SK-N-SH (cell line): ENCODE data around the gene RHOU. TPM values are rescaled to one million over a fixed set of nuclear protein-coding genes. Genes with fewer than 3 reads are reported as not detected.

Experiments
- CTCF ChIA-PET: fragments of 300-600, 350-600 bp; formaldehyde crosslinking; extraction: SDS; loops from one replicate; lab custom pipeline; 2021; lab: Yijun Ruan, JAX
- POLR2A ChIA-PET: fragments of 350-600 bp; sonication (Branson Sonifier 250); formaldehyde crosslinking; extraction: SDS; loops from one replicate; lab custom pipeline; 2020; ENCODE audit warnings: antibody characterized with exemption, inconsistent platforms; lab: Yijun Ruan, JAX
- DNase-seq: peaks from one replicate; pipeline ENCODE4 v3.0.0; 2012
- H2AFZ ChIP-seq: fragments of 200-600 bp; sonication (generic); 2 replicates; pipeline ENCODE4 v1.8.1; 2016; ENCODE audit warnings: antibody characterized with exemption, mild to moderate bottlenecking, low read depth
- H3F3A ChIP-seq: fragments of 200-600 bp; sonication (generic); replicated peaks from 2 replicates; pipeline ENCODE3; 2016; ENCODE audit warnings: antibody characterized with exemption, mild to moderate bottlenecking; ENCODE audit not compliant: insufficient read depth
- H3K27ac ChIP-seq, 2 experiments: fragments of 200-500 bp in 1 of 2; fragments of 200-600 bp in 1 of 2; sonication (Bioruptor generic) in 1 of 2; sonication (generic), shearing (Covaris generic) in 1 of 2; 2 replicates each; pipeline versions ENCODE4 v1.5.1 to v1.6.1; 2014 to 2016; ENCODE audit warnings: low read depth in 2 of 2, inconsistent platforms in 1 of 2, low read length in 1 of 2, mild to moderate bottlenecking in 1 of 2, mixed read lengths in 1 of 2
- H3K27me3 ChIP-seq: fragments of 200-600 bp; sonication (generic), shearing (Covaris generic); 2 replicates; pipeline ENCODE4 v1.6.1; 2016; ENCODE audit warnings: mixed run types; ENCODE audit not compliant: insufficient read depth
- H3K36me3 ChIP-seq, 2 experiments: fragments of 200-500 bp in 1 of 2; fragments of 200-600 bp in 1 of 2; sonication (Bioruptor generic) in 1 of 2; sonication (generic) in 1 of 2; replicated peaks in 1 of 2; 2 replicates each; pipeline versions ENCODE3 to v1.5.1; 2014 to 2016; ENCODE audit warnings: low read length in 1 of 2, mild to moderate bottlenecking in 1 of 2; ENCODE audit not compliant: insufficient read depth in 2 of 2, control insufficient read depth in 1 of 2
- H3K4me1 ChIP-seq, 2 experiments: fragments of 200-500 bp in 1 of 2; fragments of 200-600 bp in 1 of 2; sonication (Bioruptor generic) in 1 of 2; sonication (generic), shearing (Covaris generic) in 1 of 2; 2 replicates each; pipeline versions ENCODE4 v1.5.1 to v1.6.1; 2014 to 2016; ENCODE audit warnings: low read depth in 1 of 2, low read length in 1 of 2, mixed run types in 1 of 2; ENCODE audit not compliant: insufficient read depth in 2 of 2, control insufficient read depth in 1 of 2
- H3K4me2 ChIP-seq: fragments of 200-600 bp; sonication (generic), shearing (Covaris generic); 2 replicates; pipeline ENCODE4 v1.6.1; 2017; ENCODE audit warnings: mixed run types
- H3K4me3 ChIP-seq, 2 experiments: fragments of 200-500 bp in 1 of 2; fragments of 200-600 bp in 1 of 2; sonication (Bioruptor generic) in 1 of 2; sonication (generic), shearing (Covaris generic) in 1 of 2; 2 replicates each; pipeline versions ENCODE4 v1.5.1 to v1.8.1; 2014 to 2016; ENCODE audit warnings: low read depth in 2 of 2, inconsistent platforms in 1 of 2, low read length in 1 of 2, mild to moderate bottlenecking in 1 of 2, mixed read lengths in 1 of 2, moderate library complexity in 1 of 2
- H3K79me2 ChIP-seq: fragments of 200-600 bp; sonication (generic); 2 replicates; pipeline ENCODE4 v1.8.1; 2017; ENCODE audit warnings: mild to moderate bottlenecking; ENCODE audit not compliant: insufficient read depth
- H3K9ac ChIP-seq: fragments of 200-600 bp; sonication (generic); 2 replicates; pipeline ENCODE4 v1.6.1; 2017; ENCODE audit warnings: mixed run types
- H3K9me2 ChIP-seq: fragments of 200-600 bp; sonication (generic); 2 replicates; pipeline ENCODE4 v1.6.1; 2017; ENCODE audit warnings: mixed run types
- H3K9me3 ChIP-seq: fragments of 200-600 bp; sonication (generic); 2 replicates; pipeline ENCODE4 v1.6.1; 2017; ENCODE audit warnings: mixed run types, mild to moderate bottlenecking, moderate library complexity
- H4K20me1 ChIP-seq: fragments of 200-600 bp; sonication (generic); 2 replicates; pipeline ENCODE4 v1.6.1; 2017; ENCODE audit warnings: mild to moderate bottlenecking, mixed run types; ENCODE audit not compliant: insufficient read depth
- CHD2 ChIP-seq: fragments of 150-350 bp; IDR thresholded peaks from 2 replicates; pipeline ENCODE4 v1.6.1; 2018; ENCODE audit warnings: low read length; ENCODE audit not compliant: partially characterized antibody
- EP300 ChIP-seq, 2 experiments: IDR thresholded peaks; 2 replicates each; pipeline versions ENCODE4 v1.4.0 to v1.6.1; 2012; ENCODE audit warnings: borderline replicate concordance in 1 of 2, low read depth in 1 of 2, low read length in 1 of 2
- FOSL2 ChIP-seq: IDR thresholded peaks from 2 replicates; pipeline ENCODE4 v1.4.0; 2012; ENCODE audit warnings: low read depth, mild to moderate bottlenecking, moderate library complexity, borderline replicate concordance
- GABPA ChIP-seq: IDR thresholded peaks from 2 replicates; pipeline ENCODE4 v1.4.0; 2012; ENCODE audit warnings: low read depth, mild to moderate bottlenecking
- GATA2 ChIP-seq: sonication (generic); formaldehyde crosslinking; IDR thresholded peaks from 2 replicates; pipeline ENCODE4 v1.5.0; 2020; ENCODE audit warnings: mild to moderate bottlenecking, missing genetic modification reagents
- POLR2AphosphoS5 ChIP-seq: IDR thresholded peaks from 2 replicates; pipeline ENCODE4 v1.6.1; 2012; ENCODE audit warnings: low read depth, low read length
- RFX5 ChIP-seq: IDR thresholded peaks from 2 replicates; pipeline ENCODE4 v1.6.1; 2012; ENCODE audit warnings: mild to moderate bottlenecking, improper control_type of control experiment, low read length
- WGBS: methylation state at CpG from one replicate; pipeline ENCODE4 v1.1.6; 2017; ENCODE audit warnings: low lambda C conversion rate; 5-methylcytosine and 5-hydroxymethylcytosine counted together
- polyA plus RNA-seq, 3 experiments: library from polyadenylated mRNA; depleted of rRNA; stranded (reverse); fragments of >200 nt; gene quantifications; 2 replicates each; pipeline ENCODE4 v1.2.3, GENCODE V29; 2012
- TF ChIP-seq, protein P1 (sequence below): fragments of 200-600 bp; sonication (generic); IDR thresholded peaks from 2 replicates; pipeline ENCODE4 v1.6.1; 2017; ENCODE audit warnings: antibody characterized with exemption, mild to moderate bottlenecking, moderate library complexity
- TF ChIP-seq, protein P2 (sequence below): IDR thresholded peaks from 2 replicates; pipeline ENCODE4 v1.4.0; 2012; ENCODE audit warnings: low read depth, borderline replicate concordance
- TF ChIP-seq, protein P3 (sequence below): IDR thresholded peaks from 2 replicates; pipeline ENCODE4 v1.4.0; 2012; ENCODE audit warnings: low read depth, borderline replicate concordance
- TF ChIP-seq, protein P4 (sequence below): IDR thresholded peaks from 2 replicates; pipeline ENCODE4 v1.4.0; 2012; ENCODE audit warnings: low read depth

Gene RHOU
- polyA plus RNA-seq, 1 of the 3 experiments (the other 2 are of a cell fraction) = 0.36 TPM

DNA sequence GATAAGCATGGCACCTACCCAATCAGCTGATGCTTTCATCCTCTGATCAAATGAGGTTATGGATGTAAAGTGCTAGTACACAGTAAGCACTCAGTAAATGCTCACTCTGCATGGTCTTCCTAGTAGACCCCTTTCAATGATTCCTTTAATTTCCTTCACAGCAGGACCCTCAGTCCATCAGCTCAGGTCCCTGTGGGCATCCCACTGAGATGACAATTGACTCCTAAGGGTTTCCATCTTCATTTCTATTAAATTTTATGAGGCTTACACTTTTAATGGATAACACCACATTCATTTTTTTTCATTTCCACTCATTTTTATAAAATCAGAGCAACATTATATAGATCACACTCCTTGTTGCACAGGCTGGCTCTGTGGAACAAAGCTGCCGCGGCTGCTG, 12.8 kb downstream of the RHOU start (continued):
- TF ChIP-seq, protein P1, sequence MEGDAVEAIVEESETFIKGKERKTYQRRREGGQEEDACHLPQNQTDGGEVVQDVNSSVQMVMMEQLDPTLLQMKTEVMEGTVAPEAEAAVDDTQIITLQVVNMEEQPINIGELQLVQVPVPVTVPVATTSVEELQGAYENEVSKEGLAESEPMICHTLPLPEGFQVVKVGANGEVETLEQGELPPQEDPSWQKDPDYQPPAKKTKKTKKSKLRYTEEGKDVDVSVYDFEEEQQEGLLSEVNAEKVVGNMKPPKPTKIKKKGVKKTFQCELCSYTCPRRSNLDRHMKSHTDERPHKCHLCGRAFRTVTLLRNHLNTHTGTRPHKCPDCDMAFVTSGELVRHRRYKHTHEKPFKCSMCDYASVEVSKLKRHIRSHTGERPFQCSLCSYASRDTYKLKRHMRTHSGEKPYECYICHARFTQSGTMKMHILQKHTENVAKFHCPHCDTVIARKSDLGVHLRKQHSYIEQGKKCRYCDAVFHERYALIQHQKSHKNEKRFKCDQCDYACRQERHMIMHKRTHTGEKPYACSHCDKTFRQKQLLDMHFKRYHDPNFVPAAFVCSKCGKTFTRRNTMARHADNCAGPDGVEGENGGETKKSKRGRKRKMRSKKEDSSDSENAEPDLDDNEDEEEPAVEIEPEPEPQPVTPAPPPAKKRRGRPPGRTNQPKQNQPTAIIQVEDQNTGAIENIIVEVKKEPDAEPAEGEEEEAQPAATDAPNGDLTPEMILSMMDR = no peak
- TF ChIP-seq FOSL2 = no peak
- no peak for TF ChIP-seq CHD2
- TF ChIP-seq, protein P2, sequence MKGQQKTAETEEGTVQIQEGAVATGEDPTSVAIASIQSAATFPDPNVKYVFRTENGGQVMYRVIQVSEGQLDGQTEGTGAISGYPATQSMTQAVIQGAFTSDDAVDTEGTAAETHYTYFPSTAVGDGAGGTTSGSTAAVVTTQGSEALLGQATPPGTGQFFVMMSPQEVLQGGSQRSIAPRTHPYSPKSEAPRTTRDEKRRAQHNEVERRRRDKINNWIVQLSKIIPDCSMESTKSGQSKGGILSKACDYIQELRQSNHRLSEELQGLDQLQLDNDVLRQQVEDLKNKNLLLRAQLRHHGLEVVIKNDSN = no peak
- no peak for TF ChIP-seq POLR2AphosphoS5
- TF ChIP-seq, protein P3, sequence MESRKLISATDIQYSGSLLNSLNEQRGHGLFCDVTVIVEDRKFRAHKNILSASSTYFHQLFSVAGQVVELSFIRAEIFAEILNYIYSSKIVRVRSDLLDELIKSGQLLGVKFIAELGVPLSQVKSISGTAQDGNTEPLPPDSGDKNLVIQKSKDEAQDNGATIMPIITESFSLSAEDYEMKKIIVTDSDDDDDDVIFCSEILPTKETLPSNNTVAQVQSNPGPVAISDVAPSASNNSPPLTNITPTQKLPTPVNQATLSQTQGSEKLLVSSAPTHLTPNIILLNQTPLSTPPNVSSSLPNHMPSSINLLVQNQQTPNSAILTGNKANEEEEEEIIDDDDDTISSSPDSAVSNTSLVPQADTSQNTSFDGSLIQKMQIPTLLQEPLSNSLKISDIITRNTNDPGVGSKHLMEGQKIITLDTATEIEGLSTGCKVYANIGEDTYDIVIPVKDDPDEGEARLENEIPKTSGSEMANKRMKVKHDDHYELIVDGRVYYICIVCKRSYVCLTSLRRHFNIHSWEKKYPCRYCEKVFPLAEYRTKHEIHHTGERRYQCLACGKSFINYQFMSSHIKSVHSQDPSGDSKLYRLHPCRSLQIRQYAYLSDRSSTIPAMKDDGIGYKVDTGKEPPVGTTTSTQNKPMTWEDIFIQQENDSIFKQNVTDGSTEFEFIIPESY = no peak
- no peak for TF ChIP-seq GABPA
- no peak for TF ChIP-seq GATA2 (CRISPR knock-in tag)

DNA sequence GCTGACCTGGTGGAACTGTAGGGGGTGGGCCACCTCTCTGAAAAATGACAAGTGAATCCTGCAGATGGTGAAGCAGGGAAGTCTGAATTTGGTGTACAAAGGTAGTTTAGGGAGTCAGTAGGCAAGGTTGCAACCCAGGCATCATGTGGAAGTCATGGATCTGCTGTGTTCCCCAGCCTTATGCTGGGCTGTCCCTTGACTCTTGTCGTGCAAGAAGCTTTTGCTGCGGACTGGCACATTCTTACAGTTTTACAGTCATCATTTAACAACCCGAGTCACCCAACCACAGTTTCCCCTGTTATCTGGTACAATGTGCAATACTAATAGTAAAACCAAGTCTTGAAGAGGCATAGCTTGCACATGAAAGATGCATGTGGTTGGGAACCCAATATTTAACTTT, 13.2 kb downstream of the RHOU start:
- 19% methylated on average over 3 of the region's 3 CpGs for WGBS
- Histone ChIP-seq H3K36me3 (peaks cover 0 to 10% of the 10 kb centered on the region in 2 experiments), H3K4me3 (no peak overlapping the region), H3K4me2 (no peak overlapping the region), H3K9me2 (no peaks in the 10 kb centered on the region)
- ChIA-PET CTCF (interaction anchor here (0.8 to 2.1 kb wide), 3 partner anchors 13 to 479 kb away, joined by 3 to 7 read pairs (median 4); partner anchors contain the start of gene RHOU), POLR2A (no interaction called here)
- TF ChIP-seq, protein P4, sequence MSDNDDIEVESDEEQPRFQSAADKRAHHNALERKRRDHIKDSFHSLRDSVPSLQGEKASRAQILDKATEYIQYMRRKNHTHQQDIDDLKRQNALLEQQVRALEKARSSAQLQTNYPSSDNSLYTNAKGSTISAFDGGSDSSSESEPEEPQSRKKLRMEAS = no peak
- TF ChIP-seq RFX5 (no peak), EP300 (IDR thresholded peaks at IDR 0.05; ENCODE audit: borderline replicate concordance in 1 of 2, low read depth in 1 of 2, low read length in 1 of 2) (no peak)
- TF ChIP-seq, all 33 proteins: peak for 0
- Histone ChIP-seq H3F3A (no peaks in the 10 kb centered on the region), H3K4me1 (peaks cover 0 to 5% of the 10 kb centered on the region in 2 experiments; a peak in 1 of 4 replicates), H3K9me3 (no peaks in the 10 kb centered on the region), H3K79me2 (no peaks in the 10 kb centered on the region), H3K27me3 (no peaks in the 10 kb centered on the region; the same call in 1 of the 2 replicates), H3K9ac (no peak overlapping the region), H4K20me1 (no peaks in the 10 kb centered on the region), H3K27ac (no peak overlapping the region), H2AFZ (no peak overlapping the region)
- no peak for DNase-seq
